B cell (primary cell): ENCODE results near the gene MDFIC2. TPM values are rescaled to one million over a fixed set of nuclear protein-coding genes. Genes with fewer than 3 reads are reported as not detected.

Source experiments
- ATAC-seq: fragments of 200-7000 bp; cut with Tn5 transposase; one replicate; pipeline ENCODE4 v1.10.0; 2021; ENCODE audit warnings: low read depth, mild to moderate bottlenecking, moderate number of reproducible peaks, moderate library complexity
- CTCF ChIA-PET: fragments of 350-600 bp; sonication (Branson Sonifier 250); formaldehyde crosslinking; loops from one replicate; lab custom pipeline; 2021; ENCODE audit warnings: antibody characterized with exemption, inconsistent platforms; lab: Charles Lee
- POLR2A ChIA-PET: fragments of 350-600 bp; sonication (Branson Sonifier 250); formaldehyde crosslinking; loops from one replicate; lab custom pipeline; 2021; ENCODE audit warnings: antibody characterized with exemption; lab: Charles Lee
- DNase-seq: peaks from one replicate; pipeline ENCODE4 v3.0.0; 2013
- H2AFZ ChIP-seq: 2 replicates; pipeline ENCODE4 v1.6.1; 2012; ENCODE audit warnings: mild to moderate bottlenecking, low read depth, low read length; ENCODE audit not compliant: insufficient read depth, poor library complexity, severe bottlenecking
- H3K27ac ChIP-seq, 2 donors: 1 replicate in 1 of 2; 2 replicates in 1 of 2; pipeline ENCODE4 v1.5.1; 2012 to 2013; ENCODE audit warnings: low read length in 2 of 2, mild to moderate bottlenecking in 2 of 2, moderate library complexity in 1 of 2
- H3K27me3 ChIP-seq, 4 experiments: fragments of 200-600 bp in 1 of 4; sonication (generic) in 1 of 4; replicated peaks in 1 of 4; 1 replicate in 2 of 4; 2 replicates in 2 of 4; pipeline versions ENCODE4 v1.6.1 to v1.7.0; 2013 to 2016; ENCODE audit warnings: low read length in 3 of 4, mild to moderate bottlenecking in 2 of 4, mixed read lengths in 1 of 4, moderate library complexity in 1 of 4; ENCODE audit not compliant: insufficient read depth in 4 of 4, control insufficient read depth in 3 of 4; ENCODE audit errors: control extremely low read depth in 1 of 4
- H3K36me3 ChIP-seq, 2 experiments: replicated peaks in 1 of 2; 1 replicate in 1 of 2; 2 replicates in 1 of 2; pipeline versions ENCODE4 v1.6.1 to v1.7.1; 2013; ENCODE audit warnings: low read length in 1 of 2; ENCODE audit not compliant: insufficient read depth in 2 of 2, control insufficient read depth in 1 of 2; ENCODE audit errors: control extremely low read depth in 1 of 2, extremely low read depth in 1 of 2
- H3K4me1 ChIP-seq, 2 donors: fragments of 200-600 bp in 1 of 2; sonication (generic) in 1 of 2; 1 replicate in 1 of 2; 2 replicates in 1 of 2; pipeline versions ENCODE4 v1.5.1 to v1.6.1; 2013 to 2017; ENCODE audit warnings: low read length in 2 of 2; ENCODE audit not compliant: control insufficient read depth in 2 of 2, insufficient read depth in 2 of 2
- H3K4me2 ChIP-seq: replicated peaks from 2 replicates; pipeline ENCODE3; 2012; ENCODE audit warnings: mild to moderate bottlenecking, low read depth, low read length; ENCODE audit not compliant: poor library complexity, severe bottlenecking
- H3K4me3 ChIP-seq, 5 experiments: fragments of 200-600 bp in 1 of 5; sonication (generic) in 1 of 5; 1 replicate in 3 of 5; 2 replicates in 2 of 5; pipeline versions ENCODE4 v1.5.1 to v1.7.0; 2011 to 2016; ENCODE audit warnings: low read length in 4 of 5, mild to moderate bottlenecking in 4 of 5, low read depth in 2 of 5, control low read depth in 1 of 5, moderate library complexity in 1 of 5; ENCODE audit not compliant: insufficient read depth in 1 of 5; ENCODE audit errors: control extremely low read depth in 1 of 5, extremely low read depth in 1 of 5
- H3K79me2 ChIP-seq: fragments of 200-600 bp; sonication (generic); one replicate; pipeline ENCODE4 v1.6.0; 2016; ENCODE audit warnings: low read length; ENCODE audit not compliant: control insufficient read depth, insufficient read depth
- H3K9ac ChIP-seq: fragments of 200-600 bp; sonication (generic); 2 replicates; pipeline ENCODE4 v1.6.1; 2017; ENCODE audit warnings: mild to moderate bottlenecking, low read length, moderate library complexity
- H3K9me3 ChIP-seq, 3 donors: one replicate each; pipeline versions ENCODE4 v1.6.1 to v1.7.1; 2013; ENCODE audit warnings: low read length in 2 of 3; ENCODE audit not compliant: control insufficient read depth in 2 of 3, insufficient read depth in 1 of 3; ENCODE audit errors: control extremely low read depth in 1 of 3
- H4K20me1 ChIP-seq: 2 replicates; pipeline ENCODE4 v1.6.0; 2012; ENCODE audit warnings: mild to moderate bottlenecking, low read length; ENCODE audit not compliant: insufficient read depth, control insufficient read depth, poor library complexity, severe bottlenecking
- H3K27ac Mint-ChIP-seq: one replicate; pipeline ENCODE4 v1.8.0; 2021; ENCODE audit warnings: mixed read lengths
- H3K27me3 Mint-ChIP-seq: one replicate; pipeline ENCODE4 v1.8.0; 2021; ENCODE audit warnings: mixed read lengths
- H3K4me1 Mint-ChIP-seq: one replicate; pipeline ENCODE4 v1.8.0; 2021; ENCODE audit warnings: mixed read lengths
- H3K4me3 Mint-ChIP-seq: one replicate; pipeline ENCODE4 v1.8.0; 2021; ENCODE audit warnings: mixed read lengths
- H3K9me3 Mint-ChIP-seq: one replicate; pipeline ENCODE4 v1.8.0; 2022; ENCODE audit warnings: mixed read lengths; ENCODE audit not compliant: insufficient read depth
- EZH2 ChIP-seq: IDR thresholded peaks from 2 replicates; pipeline ENCODE4 v1.6.1; 2012; ENCODE audit warnings: borderline replicate concordance, low read depth, mild to moderate bottlenecking, moderate library complexity, low read length; ENCODE audit not compliant: insufficient read depth, poor library complexity, severe bottlenecking
- WGBS: methylation state at CpG from one replicate; pipeline ENCODE4 v1.1.5; 2013; ENCODE audit warnings: missing lambda C conversion rate; ENCODE audit not compliant: insufficient coverage; 5-methylcytosine and 5-hydroxymethylcytosine counted together
- intact Hi-C: fragments of 100-400 bp; cut with micrococcal nuclease; formaldehyde crosslinking; loops from one replicate; pipeline ENCODE4 v1.10.0; 2022
- polyA plus RNA-seq: library from polyadenylated mRNA; depleted of rRNA; stranded (reverse); fragments of >200 nt; gene quantifications from 2 replicates; pipeline ENCODE4 v1.2.3, GENCODE V29; 2012
- total RNA-seq, 2 donors: library from RNA; stranded (reverse); fragments of 120-200 nt in 1 of 2; gene quantifications; 1 replicate in 1 of 2; 2 replicates in 1 of 2; pipeline versions ENCODE4 v1.2.3 to v1.2.4, GENCODE V29; 2013 to 2022
- TF ChIP-seq, protein P1 (sequence below): fragments of 200-600 bp; IDR thresholded peaks from one replicate; pipeline ENCODE4 v1.8.0; 2022; ENCODE audit warnings: antibody characterized with exemption, mild to moderate bottlenecking

Gene MDFIC2
- total and polyA plus RNA-seq, 2 donors (not counting 1 experiment from before 2014, with no cell fraction given), result not detected

DNA sequence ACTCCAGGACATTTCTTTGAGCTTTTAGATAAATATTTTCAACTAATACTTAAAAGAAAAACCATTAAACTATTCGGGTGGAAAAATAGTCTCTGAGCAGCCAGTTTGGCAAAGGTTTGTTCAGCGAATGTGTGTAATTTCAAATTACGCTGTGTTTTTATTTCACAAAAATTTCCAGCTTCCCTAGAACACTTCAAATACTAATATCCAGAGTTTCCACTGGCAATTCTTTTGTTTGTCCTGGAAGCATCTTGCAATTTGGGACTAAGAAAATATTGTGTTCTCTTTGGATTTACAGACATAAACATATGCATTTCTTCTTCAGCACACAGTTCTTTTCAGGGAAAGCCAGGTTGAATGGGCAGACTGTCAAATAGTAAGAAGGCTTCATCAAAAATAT, 61.9 kb downstream of the MDFIC2 start:
- Histone ChIP-seq H3K36me3 (no peaks in the 10 kb centered on the region), H3K4me3 (no peak overlapping the region), H3K27ac (no peak overlapping the region), H2AFZ (no peak overlapping the region), H4K20me1 (no peaks in the 10 kb centered on the region), H3K9me3 (no peaks in the 10 kb centered on the region), H3K4me2 (no peak overlapping the region), H3K4me1 (no peaks in the 10 kb centered on the region), H3K79me2 (no peaks in the 10 kb centered on the region), H3K9ac (no peak overlapping the region), H3K27me3 (no peaks in the 10 kb centered on the region)
- CTCF ChIA-PET, result no interaction called here
- intact Hi-C loops, result no loop called here
- no peak overlapping the region for H3K27ac Mint-ChIP-seq
- TF ChIP-seq, protein P1, sequence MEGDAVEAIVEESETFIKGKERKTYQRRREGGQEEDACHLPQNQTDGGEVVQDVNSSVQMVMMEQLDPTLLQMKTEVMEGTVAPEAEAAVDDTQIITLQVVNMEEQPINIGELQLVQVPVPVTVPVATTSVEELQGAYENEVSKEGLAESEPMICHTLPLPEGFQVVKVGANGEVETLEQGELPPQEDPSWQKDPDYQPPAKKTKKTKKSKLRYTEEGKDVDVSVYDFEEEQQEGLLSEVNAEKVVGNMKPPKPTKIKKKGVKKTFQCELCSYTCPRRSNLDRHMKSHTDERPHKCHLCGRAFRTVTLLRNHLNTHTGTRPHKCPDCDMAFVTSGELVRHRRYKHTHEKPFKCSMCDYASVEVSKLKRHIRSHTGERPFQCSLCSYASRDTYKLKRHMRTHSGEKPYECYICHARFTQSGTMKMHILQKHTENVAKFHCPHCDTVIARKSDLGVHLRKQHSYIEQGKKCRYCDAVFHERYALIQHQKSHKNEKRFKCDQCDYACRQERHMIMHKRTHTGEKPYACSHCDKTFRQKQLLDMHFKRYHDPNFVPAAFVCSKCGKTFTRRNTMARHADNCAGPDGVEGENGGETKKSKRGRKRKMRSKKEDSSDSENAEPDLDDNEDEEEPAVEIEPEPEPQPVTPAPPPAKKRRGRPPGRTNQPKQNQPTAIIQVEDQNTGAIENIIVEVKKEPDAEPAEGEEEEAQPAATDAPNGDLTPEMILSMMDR, result no peak
- TF ChIP-seq EZH2, result no peak
- POLR2A ChIA-PET, result no interaction called here
- no CpG with 5 or more reads among the region's 3 CpGs for WGBS
- H3K4me1 Mint-ChIP-seq, result no peaks in the 10 kb centered on the region
- no peak for ATAC-seq
- DNase-seq, result no peak
- H3K27me3 Mint-ChIP-seq, result peaks cover 7% of the 10 kb centered on the region
- no peak overlapping the region for H3K4me3 Mint-ChIP-seq
- peaks cover 2% of the 10 kb centered on the region for H3K9me3 Mint-ChIP-seq

DNA sequence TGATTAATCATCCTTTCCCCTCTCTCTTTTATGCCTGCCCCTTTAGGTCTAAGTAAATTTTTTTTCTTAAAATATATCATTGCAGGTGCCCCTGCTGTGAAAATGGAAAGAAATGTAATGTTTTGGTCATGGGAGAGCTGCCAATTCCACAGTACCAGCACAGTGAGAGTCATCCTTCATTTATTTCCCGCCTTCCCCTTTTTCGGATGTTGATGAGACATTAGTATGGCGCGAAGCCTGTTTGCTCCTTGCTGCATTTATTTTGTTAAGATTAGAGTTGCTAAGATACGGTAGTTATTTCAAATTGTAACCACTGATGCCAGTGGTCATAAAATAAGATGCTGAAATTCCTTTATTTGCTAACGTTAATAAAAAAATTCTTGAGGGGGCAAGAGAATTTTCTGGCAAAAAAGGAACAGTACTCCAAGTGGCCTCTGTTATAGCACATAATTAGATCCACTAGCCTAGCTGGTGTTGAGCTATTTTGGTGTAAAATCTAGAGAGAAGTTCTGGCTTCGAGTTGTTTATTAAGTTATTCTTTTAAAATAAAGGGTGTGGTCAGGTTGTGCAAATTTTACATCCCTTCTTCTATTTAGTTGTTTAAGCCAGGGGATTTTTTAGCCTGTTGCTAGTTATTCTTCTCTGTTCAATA, 62.8 kb downstream of the MDFIC2 start:
- Histone ChIP-seq H3K27ac (no peak overlapping the region), H3K36me3 (no peaks in the 10 kb centered on the region), H3K9ac (no peak overlapping the region), H3K79me2 (no peaks in the 10 kb centered on the region), H3K9me3 (no peaks in the 10 kb centered on the region), H3K4me1 (no peaks in the 10 kb centered on the region), H3K4me2 (no peak overlapping the region), H3K4me3 (no peak overlapping the region), H2AFZ (no peak overlapping the region), H4K20me1 (no peaks in the 10 kb centered on the region), H3K27me3 (no peaks in the 10 kb centered on the region)
- H3K9me3 Mint-ChIP-seq, result peaks cover 2% of the 10 kb centered on the region
- H3K4me1 Mint-ChIP-seq, result no peaks in the 10 kb centered on the region
- CTCF ChIA-PET, result no interaction called here
- DNase-seq (no peak), ATAC-seq (no peak)
- TF ChIP-seq EZH2, result no peak
- TF ChIP-seq, protein P1, result no peak
- H3K27me3 Mint-ChIP-seq, result peaks cover 7% of the 10 kb centered on the region
- POLR2A ChIA-PET, result no interaction called here
- no peak overlapping the region for H3K4me3 Mint-ChIP-seq
- WGBS, result 100% methylated on average over 1 of the region's 7 CpGs
- intact Hi-C loops, result no loop called here
- no peak overlapping the region for H3K27ac Mint-ChIP-seq
